ENCODE results near the gene NRP1. TPM values are rescaled to one million over a fixed set of nuclear protein-coding genes. Genes with fewer than 3 reads are reported as not detected.

Gene NRP1
- total RNA-seq, 4 donors from 2014 or later, result 3.1 to 27.7 (median 12.0) TPM

GRCh38 chr10:33249659-33250345 is 84.7 kb downstream of the NRP1 start:
- Histone ChIP-seq H3K36me3 (peaks cover 0 to 54% (median 0%) of the 10 kb centered on the region in 3 donors), H3K27me3 (no peaks in the 10 kb centered on the region), H3K4me3 (no peak overlapping the region), H3K27ac (peak overlapping the region in 2 of 4 donors; percentile 33 to 65), H3K4me1 (peaks cover 0 to 27% (median 0%) of the 10 kb centered on the region in 3 donors), H3K9me3 (no peaks in the 10 kb centered on the region)
- intact Hi-C loops (cut with DNase I), result no loop called here
- no peak for DNase-seq
- TF ChIP-seq POLR2A (IDR thresholded peaks at IDR 0.05) (no peak), CTCF (IDR thresholded peaks at IDR 0.05) (no peak)
- whole genome bisulfite sequencing, 2 donors, result 58 to 59% methylated on average over 7 of the region's 7 CpGs

GRCh38 chr10:33249137-33249536 is 85.3 kb downstream of the NRP1 start:
- intact Hi-C loops (cut with DNase I), result no loop called here
- peaks cover 0 to 53% (median 0%) of the 10 kb centered on the region in 3 donors for H3K36me3 ChIP-seq
- 69 to 87% methylated on average over 8 of the region's 8 CpGs for WGBS, 2 donors
- H3K27me3 ChIP-seq, result no peaks in the 10 kb centered on the region
- no peaks in the 10 kb centered on the region for H3K9me3 ChIP-seq
- DNase-seq, result no peak
- TF ChIP-seq CTCF (IDR thresholded peaks at IDR 0.05) (no peak), POLR2A (IDR thresholded peaks at IDR 0.05) (no peak)
- peak overlapping the region in 2 of 4 donors; percentile 33 to 65 for H3K27ac ChIP-seq
- no peak overlapping the region for H3K4me3 ChIP-seq
- peaks cover 0 to 24% (median 0%) of the 10 kb centered on the region in 3 donors for H3K4me1 ChIP-seq

GRCh38 chr10:33248638-33249037 is 85.8 kb downstream of the NRP1 start:
- Histone ChIP-seq H3K9me3 (no peaks in the 10 kb centered on the region), H3K27ac (peak overlapping the region in 3 of 4 donors; percentile 23 to 65 (median 51)), H3K36me3 (peaks cover 0 to 48% (median 0%) of the 10 kb centered on the region in 3 donors), H3K4me1 (peaks cover 0 to 24% (median 0%) of the 10 kb centered on the region in 3 donors), H3K4me3 (no peak overlapping the region), H3K27me3 (no peaks in the 10 kb centered on the region)
- no peak for DNase-seq
- TF ChIP-seq POLR2A (IDR thresholded peaks at IDR 0.05) (no peak), CTCF (IDR thresholded peaks at IDR 0.05) (no peak)
- 50 to 64% methylated on average over 1 of the region's 1 CpG for WGBS, 2 donors
- intact Hi-C loops (cut with DNase I), result no loop called here

GRCh38 chr10:33247221-33247922 is 87.1 kb downstream of the NRP1 start:
- Histone ChIP-seq H3K4me1 (peaks cover 0 to 24% (median 0%) of the 10 kb centered on the region in 3 donors), H3K9me3 (no peaks in the 10 kb centered on the region), H3K4me3 (no peak overlapping the region), H3K36me3 (peaks cover 0 to 40% (median 0%) of the 10 kb centered on the region in 3 donors), H3K27ac (peak overlapping the region in 1 of 4 donors; percentile 24), H3K27me3 (no peaks in the 10 kb centered on the region)
- WGBS, 2 donors, result 79 to 82% methylated on average over 7 to 11 of the region's 11 CpGs
- intact Hi-C loops (cut with DNase I), result no loop called here
- DNase-seq, result no peak
- TF ChIP-seq CTCF (IDR thresholded peaks at IDR 0.05), result no peak
- TF ChIP-seq POLR2A (IDR thresholded peaks at IDR 0.05), result no peak

GRCh38 chr10:33245343-33245742 is 89.1 kb downstream of the NRP1 start:
- H3K27me3 ChIP-seq, result no peaks in the 10 kb centered on the region
- peaks cover 0 to 20% (median 0%) of the 10 kb centered on the region in 3 donors for H3K36me3 ChIP-seq
- no peak for DNase-seq
- intact Hi-C loops (cut with DNase I), result no loop called here
- 80 to 100% methylated on average over 1 of the region's 1 CpG for WGBS, 2 donors
- no peaks in the 10 kb centered on the region for H3K9me3 ChIP-seq
- H3K4me1 ChIP-seq, result peaks cover 0 to 24% (median 0%) of the 10 kb centered on the region in 3 donors
- no peak overlapping the region for H3K27ac ChIP-seq
- no peak for TF ChIP-seq POLR2A (IDR thresholded peaks at IDR 0.05)
- TF ChIP-seq CTCF (IDR thresholded peaks at IDR 0.05), result no peak
- H3K4me3 ChIP-seq, result no peak overlapping the region
